K562 (cell line): ENCODE measurements around the gene TFF2. TPM values are rescaled to one million over a fixed set of nuclear protein-coding genes. Genes with fewer than 3 reads are reported as not detected.
A peak's percentile ranks its signal among the peaks of the same experiment; 100 is the strongest.

Experiments used
- ATAC-seq: fragments of 200-7000 bp; cut with Tn5 transposase; 3 replicates; pipeline ENCODE4 v1.9.1; 2020; ENCODE audit warnings: moderate library complexity
- BruUV-seq: library from RNA; stranded (reverse); fragments of 400-500 nt; replicated peaks from 2 replicates; lab custom pipeline; 2021; lab: Mats Ljungman, UMichigan
- CTCF ChIA-PET: fragments of 300-600 bp; formaldehyde crosslinking; extraction: SDS; loops from one replicate; lab custom pipeline; 2021; ENCODE audit warnings: low intra/inter-chr PET ratio; lab: Yijun Ruan, JAX
- POLR2A ChIA-PET: fragments of 300-600, 350-650 bp; sonication (Branson Sonifier 250); formaldehyde crosslinking; extraction: SDS; loops from one replicate; lab custom pipeline; 2021; ENCODE audit warnings: antibody characterized with exemption, inconsistent platforms; lab: Yijun Ruan, JAX
- DNase-seq, 4 experiments: peaks; one replicate each; pipeline versions ENCODE4 v3.0.0 to v3.0.0-alpha.2; 2011 to 2018; ENCODE audit warnings: low spot score in 3 of 4, mixed read lengths in 3 of 4; ENCODE audit errors: extremely low read depth in 1 of 4
- FAIRE-seq: peaks from 2 replicates; lab custom pipeline; 2011; peaks lifted over from hg19 to GRCh38; lab: Jason Lieb, UNC
- H2AFZ ChIP-seq: 2 replicates; pipeline ENCODE4 v1.6.0; 2011; ENCODE audit warnings: low read depth, low read length, control low read depth, inconsistent platforms
- H3K27ac ChIP-seq: fragments of 200-600 bp; 3 replicates; pipeline ENCODE4 v1.8.0; 2011; ENCODE audit warnings: low read depth, mild to moderate bottlenecking, control low read depth, inconsistent platforms, low read length, moderate library complexity, mixed read lengths; ENCODE audit errors: extremely low read depth
- H3K27me3 ChIP-seq, 2 experiments: fragments of 300-600 bp in 1 of 2; 2 replicates in 1 of 2; 3 replicates in 1 of 2; pipeline versions ENCODE4 v1.6.0 to v1.8.0; 2011; ENCODE audit warnings: inconsistent platforms in 2 of 2, low read length in 2 of 2, mild to moderate bottlenecking in 1 of 2, mixed read lengths in 1 of 2, moderate library complexity in 1 of 2; ENCODE audit not compliant: control insufficient read depth in 2 of 2, insufficient read depth in 2 of 2
- H3K36me3 ChIP-seq: fragments of 300-600 bp; 3 replicates; pipeline ENCODE4 v1.8.0; 2011; ENCODE audit warnings: mild to moderate bottlenecking, low read length, inconsistent platforms; ENCODE audit not compliant: control insufficient read depth, insufficient read depth
- H3K4me1 ChIP-seq, 2 experiments: fragments of 200-600 bp in 1 of 2; replicated peaks in 1 of 2; 2 replicates in 1 of 2; 3 replicates in 1 of 2; pipeline versions ENCODE4 v1.5.1 to v1.8.0; 2011; ENCODE audit warnings: inconsistent platforms in 2 of 2, low read length in 2 of 2, mild to moderate bottlenecking in 1 of 2, mixed read lengths in 1 of 2, moderate library complexity in 1 of 2; ENCODE audit not compliant: control insufficient read depth in 2 of 2, insufficient read depth in 2 of 2
- H3K4me2 ChIP-seq: 2 replicates; pipeline ENCODE4 v1.6.1; 2011; ENCODE audit warnings: low read length, control low read depth, inconsistent platforms, mixed read lengths; ENCODE audit not compliant: insufficient read depth
- H3K4me3 ChIP-seq: fragments of 200-600 bp; sonication (generic), shearing (Covaris generic); 2 replicates; pipeline ENCODE4 v1.5.1; 2016; ENCODE audit warnings: control low read depth, inconsistent platforms
- H3K79me2 ChIP-seq: fragments of 200-600 bp; 3 replicates; pipeline ENCODE4 v1.8.0; 2011; ENCODE audit warnings: low read length, inconsistent platforms; ENCODE audit not compliant: control insufficient read depth, insufficient read depth
- H3K9ac ChIP-seq, 2 experiments: 2 replicates each; pipeline versions ENCODE4 v1.6.0 to v1.6.1; 2011; ENCODE audit warnings: low read depth in 2 of 2, low read length in 2 of 2, control low read depth in 1 of 2, inconsistent platforms in 1 of 2, mild to moderate bottlenecking in 1 of 2, mixed read lengths in 1 of 2; ENCODE audit not compliant: insufficient read depth in 1 of 2
- H3K9me1 ChIP-seq: one replicate; pipeline ENCODE4 v1.6.0; 2011; ENCODE audit warnings: inconsistent platforms, mild to moderate bottlenecking, low read length, moderate library complexity; ENCODE audit not compliant: control insufficient read depth, insufficient read depth
- H3K9me3 ChIP-seq: replicated peaks from 2 replicates; pipeline ENCODE4 v1.5.1; 2011; ENCODE audit warnings: low read depth, low read length, inconsistent platforms; ENCODE audit not compliant: control insufficient read depth, insufficient read depth
- H4K20me1 ChIP-seq: replicated peaks from 2 replicates; pipeline ENCODE4 v1.6.1; 2011; ENCODE audit warnings: low read length, inconsistent platforms, mixed read lengths; ENCODE audit not compliant: control insufficient read depth, insufficient read depth
- BHLHE40 ChIP-seq: IDR thresholded peaks from 2 replicates; pipeline ENCODE4 v1.6.1; 2011; ENCODE audit warnings: low read length, improper control_type of control experiment
- BRF1 ChIP-seq: IDR thresholded peaks from 3 replicates; pipeline ENCODE4 v1.6.1; 2011; ENCODE audit warnings: borderline replicate concordance, mild to moderate bottlenecking; ENCODE audit not compliant: insufficient read length; ENCODE audit errors: extremely low read depth
- CLOCK ChIP-seq: fragments of 250-450 bp; sonication (Bioruptor Pico); IDR thresholded peaks from 2 replicates; pipeline ENCODE4 v1.4.0; 2020; ENCODE audit warnings: mild to moderate bottlenecking, moderate library complexity, borderline replicate concordance
- FOXA3 ChIP-seq, 2 experiments: fragments of 450-650 bp in 1 of 2; sonication (generic) in 1 of 2; formaldehyde crosslinking; IDR thresholded peaks in 1 of 2; conservative IDR thresholded peaks in 1 of 2; 2 replicates each; pipeline versions ENCODE4 v1.4.0 to v1.8.0; 2020 to 2022; ENCODE audit warnings: mild to moderate bottlenecking in 2 of 2, missing genetic modification reagents in 1 of 2
- MXD1 ChIP-seq: fragments of 250-450 bp; sonication (Bioruptor Pico); IDR thresholded peaks from 2 replicates; pipeline ENCODE4 v1.8.0; 2021; ENCODE audit warnings: borderline replicate concordance, mild to moderate bottlenecking, moderate library complexity; ENCODE audit not compliant: poor library complexity, severe bottlenecking
- NUFIP1 ChIP-seq: fragments of 450-650 bp; IDR thresholded peaks from 2 replicates; pipeline ENCODE4 v1.6.1; 2018; ENCODE audit not compliant: partially characterized antibody
- STAT6 ChIP-seq: sonication (generic); formaldehyde crosslinking; IDR thresholded peaks from 2 replicates; pipeline ENCODE4 v1.8.1; 2023; ENCODE audit warnings: mild to moderate bottlenecking, missing genetic modification reagents
- ZNF174 ChIP-seq: fragments of 250-450 bp; sonication (Bioruptor Pico); IDR thresholded peaks from 2 replicates; pipeline ENCODE4 v1.4.0; 2020; ENCODE audit warnings: mild to moderate bottlenecking
- ZNF644 ChIP-seq: fragments of 200-800 bp; sonication (Bioruptor generic); IDR thresholded peaks from 2 replicates; pipeline ENCODE4 v1.6.1; 2016; ENCODE audit warnings: low read depth, missing genetic modification characterization, missing compliant biosample characterization
- WGBS: fragments of 100-300 bp; shearing (Covaris generic); methylation state at CpG from one replicate; pipeline ENCODE4 v1.1.6; 2016; ENCODE audit warnings: low coverage, mixed read lengths; ENCODE audit not compliant: insufficient coverage; ENCODE audit errors: missing lambda C conversion rate; 5-methylcytosine and 5-hydroxymethylcytosine counted together
- in situ Hi-C: fragments of 300-500 bp; cut with MboI; formaldehyde crosslinking; loops from 4 replicates; pipeline ENCODE4 v1.15.0; 2018; ENCODE audit warnings: inconsistent platforms, mixed read lengths
- intact Hi-C: fragments of 100-400 bp; cut with micrococcal nuclease; formaldehyde crosslinking; loops from 2 replicates; pipeline ENCODE4 v1.14.2; 2022
- polyA plus RNA-seq, 8 experiments: library from polyadenylated mRNA; depleted of rRNA in 4 of 8; stranded (reverse) in 5 of 8; unstranded in 3 of 8; fragments of >200 nt; fragmentation: Nextera tagmentation in 2 of 8; fragmentation: Illumina TruSeq in 1 of 8; extraction: Ambion mirVana in 2 of 8; extraction: Trizol in 1 of 8; gene quantifications; 2 replicates each; pipeline versions ENCODE4 v1.2.1 to v1.2.3, GENCODE V29; 2011 to 2014; ENCODE audit warnings: inconsistent platforms in 1 of 8, missing spikeins in 1 of 8
- total RNA-seq, 7 experiments: library from RNA; depleted of rRNA in 6 of 7; stranded (reverse); fragments of >200 nt in 6 of 7; fragmentation: Illumina TruSeq in 2 of 7; extraction: Trizol in 2 of 7; gene quantifications; 2 replicates each; pipeline versions ENCODE4 v1.2.1 to v1.2.3, GENCODE V29; 2011 to 2021; ENCODE audit warnings: low replicate concordance in 1 of 7

Gene TFF2
- total and polyA plus RNA-seq, 9 of the 15 experiments (the other 6 are each of a cell fraction or from before 2014, with no cell fraction given) = not detected

- no peak for FAIRE-seq
- ATAC-seq = no peak
- in situ Hi-C loops = no loop called here
- 25% methylated on average over 5 of the region's 5 CpGs for WGBS
- Histone ChIP-seq H3K36me3 (no peaks in the 10 kb centered on the region), H4K20me1 (no peaks in the 10 kb centered on the region), H3K27me3 (peaks cover 9 to 26% of the 10 kb centered on the region in 2 experiments), H3K4me2 (no peak overlapping the region), H3K4me3 (no peak overlapping the region), H3K27ac (no peak overlapping the region), H3K9me1 (no peaks in the 10 kb centered on the region), H3K4me1 (peaks cover 8 to 13% of the 10 kb centered on the region in 2 experiments; a peak in 3 of 5 replicates), H3K9ac (no peak overlapping the region), H3K79me2 (no peaks in the 10 kb centered on the region), H2AFZ (no peak overlapping the region), H3K9me3 (no peaks in the 10 kb centered on the region)
- CTCF ChIA-PET = no interaction called here
- intact Hi-C loops = no loop called here
- POLR2A ChIA-PET = interaction anchor here (2.8 kb wide), 1 partner anchor 13 kb away, joined by 13 read pairs; the partner anchor contains the start of gene UBASH3A
- BruUV-seq = no TSS peak
- no peak for DNase-seq
- TF ChIP-seq BHLHE40 (0 out of 2 replicates have a peak, but pooled peaks have one; percentile 8), ZNF644 (tag) (no peak)
These were observed 40.5 kb upstream of the TFF2 start for GRCh38 chr21:42391297-42391696.

GRCh38 chr21:42390696-42391095, 39.9 kb upstream of the TFF2 start:
- WGBS = 27% methylated on average over 2 of the region's 2 CpGs
- no peak for TF ChIP-seq FOXA3 (CRISPR knock-in tag; conservative IDR thresholded peaks at IDR 0.05 in 1 of 2, IDR thresholded peaks at IDR 0.05 in 1 of 2)
- TF ChIP-seq BRF1 = no peak
- no peak for TF ChIP-seq ZNF174 (CRISPR knock-in tag)
- no peak for TF ChIP-seq MXD1 (CRISPR knock-in tag)
- no peak for TF ChIP-seq STAT6 (CRISPR knock-in tag)
- no peak for TF ChIP-seq NUFIP1
- no peak for TF ChIP-seq CLOCK (CRISPR knock-in tag)

More at GRCh38 chr21:42390696-42391095, 39.9 kb upstream of the TFF2 start:
- DNase-seq = no peak
- no peak for FAIRE-seq
- ChIA-PET CTCF (no interaction called here), POLR2A (no interaction called here)
- no peaks in the 10 kb centered on the region for H3K79me2 ChIP-seq
- H3K4me2 ChIP-seq = no peak overlapping the region
- H3K36me3 ChIP-seq = no peaks in the 10 kb centered on the region
- in situ Hi-C loops (no loop called here), intact Hi-C loops (no loop called here)
- BruUV-seq = no TSS peak
- H3K4me3 ChIP-seq = no peak overlapping the region
- peaks cover 10 to 13% of the 10 kb centered on the region in 2 experiments; a peak in 3 of 5 replicates for H3K4me1 ChIP-seq
- peaks cover 9 to 30% of the 10 kb centered on the region in 2 experiments for H3K27me3 ChIP-seq
- no peak overlapping the region for H2AFZ ChIP-seq
- no peak overlapping the region for H3K9ac ChIP-seq
- H3K9me1 ChIP-seq = no peaks in the 10 kb centered on the region
- ATAC-seq = no peak
- no peaks in the 10 kb centered on the region for H4K20me1 ChIP-seq
- no peaks in the 10 kb centered on the region for H3K9me3 ChIP-seq
- H3K27ac ChIP-seq = no peak overlapping the region
